Skeletal muscle satellite cell (primary cell): ENCODE measurements around the gene SMIM17.

Experiments used
- H3K27me3 ChIP-seq: 2 replicates; pipeline ENCODE4 v1.7.0; 2013; ENCODE audit warnings: low read length; ENCODE audit not compliant: control insufficient read depth, insufficient read depth
- H3K36me3 ChIP-seq: 2 replicates; pipeline ENCODE4 v1.7.0; 2013; ENCODE audit warnings: mild to moderate bottlenecking, control low read depth, low read length; ENCODE audit not compliant: insufficient read depth
- H3K4me1 ChIP-seq: 2 replicates; pipeline ENCODE4 v1.7.0; 2013; ENCODE audit warnings: low read length; ENCODE audit not compliant: control insufficient read depth, insufficient read depth
- H3K4me2 ChIP-seq: 2 replicates; pipeline ENCODE4 v1.7.0; 2013; ENCODE audit warnings: mild to moderate bottlenecking, low read length
- H3K4me3 ChIP-seq: 2 replicates; pipeline ENCODE4 v1.7.0; 2013; ENCODE audit warnings: low read length
- H3K9ac ChIP-seq: 2 replicates; pipeline ENCODE4 v1.7.0; 2013; ENCODE audit warnings: mild to moderate bottlenecking, low read depth, low read length, moderate library complexity
- H3K9me3 ChIP-seq: replicated peaks from 2 replicates; pipeline ENCODE4 v1.7.0; 2013; ENCODE audit warnings: mild to moderate bottlenecking, control low read depth, low read length

Gene SMIM17

DNA sequence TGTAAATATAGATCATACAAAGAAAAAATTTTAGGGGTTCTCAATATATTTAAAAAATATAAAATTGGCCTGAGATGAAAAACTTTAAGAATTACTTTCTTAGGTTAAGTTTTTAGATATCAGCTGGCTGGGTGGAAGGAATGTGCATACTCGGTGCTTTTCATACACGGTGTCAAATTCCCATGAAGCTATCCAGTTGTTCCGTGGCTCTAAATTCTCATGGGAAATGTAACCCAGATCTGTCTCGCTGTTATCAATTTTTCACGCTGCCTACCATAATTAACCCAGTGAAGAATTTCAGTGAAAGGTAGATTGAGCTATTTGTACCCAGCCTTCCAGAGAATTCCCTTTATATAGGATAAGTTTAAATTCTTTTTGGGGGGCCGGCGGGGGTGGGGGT is 40.2 kb downstream of the SMIM17 start:
- H3K4me2 ChIP-seq = no peak overlapping the region
- no peaks in the 10 kb centered on the region for H3K27me3 ChIP-seq
- no peak overlapping the region for H3K4me3 ChIP-seq
- H3K4me1 ChIP-seq = no peaks in the 10 kb centered on the region
- H3K9ac ChIP-seq = no peak overlapping the region
- H3K9me3 ChIP-seq = peaks cover 4% of the 10 kb centered on the region
- H3K36me3 ChIP-seq = no peaks in the 10 kb centered on the region

DNA sequence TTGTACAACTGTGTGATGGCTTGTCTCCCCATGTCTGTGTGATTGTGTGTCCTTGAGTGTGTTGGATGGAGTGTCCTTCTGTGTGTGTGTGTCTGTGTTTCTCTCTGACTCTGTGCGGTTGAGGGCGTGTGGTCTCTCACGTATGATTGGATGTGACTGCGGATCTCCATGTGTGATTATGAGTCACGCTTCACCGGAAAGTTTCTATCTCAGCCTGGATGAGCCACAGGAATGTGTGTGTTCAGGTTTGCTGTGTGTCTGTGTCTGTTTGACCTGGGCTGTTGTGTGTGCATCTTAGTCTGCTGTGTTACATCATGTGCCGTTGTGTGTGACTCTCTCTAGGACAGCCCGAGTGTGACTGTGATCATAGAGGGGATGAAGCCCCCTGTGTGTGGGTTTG is 44.1 kb downstream of the SMIM17 start:
- Histone ChIP-seq H3K4me1 (no peaks in the 10 kb centered on the region), H3K9ac (no peak overlapping the region), H3K36me3 (no peaks in the 10 kb centered on the region), H3K4me3 (no peak overlapping the region), H3K9me3 (peaks cover 4% of the 10 kb centered on the region), H3K27me3 (no peaks in the 10 kb centered on the region), H3K4me2 (no peak overlapping the region)

DNA sequence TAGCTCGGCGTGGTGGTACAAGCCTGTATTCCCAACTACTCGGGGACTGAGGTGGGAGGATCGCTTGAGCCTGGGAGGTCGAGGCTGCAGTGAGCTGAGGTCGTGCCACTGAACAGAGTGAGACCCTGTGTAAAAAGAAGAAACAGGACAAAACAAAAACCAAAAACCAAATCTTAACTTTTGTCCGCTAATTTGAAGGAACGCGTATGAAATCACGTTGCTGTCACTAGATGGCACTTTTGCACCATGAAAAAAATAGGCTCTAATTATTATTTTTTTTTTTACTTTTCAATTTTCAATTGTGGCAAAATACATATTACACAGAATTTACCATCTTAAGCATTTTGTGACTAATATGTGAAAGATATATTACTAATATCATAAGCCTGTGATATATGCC is 46.2 kb downstream of the SMIM17 start:
- Histone ChIP-seq H3K36me3 (no peaks in the 10 kb centered on the region), H3K4me2 (no peak overlapping the region), H3K4me3 (no peak overlapping the region), H3K27me3 (no peaks in the 10 kb centered on the region), H3K9me3 (peaks cover 9% of the 10 kb centered on the region), H3K4me1 (no peaks in the 10 kb centered on the region), H3K9ac (no peak overlapping the region)

DNA sequence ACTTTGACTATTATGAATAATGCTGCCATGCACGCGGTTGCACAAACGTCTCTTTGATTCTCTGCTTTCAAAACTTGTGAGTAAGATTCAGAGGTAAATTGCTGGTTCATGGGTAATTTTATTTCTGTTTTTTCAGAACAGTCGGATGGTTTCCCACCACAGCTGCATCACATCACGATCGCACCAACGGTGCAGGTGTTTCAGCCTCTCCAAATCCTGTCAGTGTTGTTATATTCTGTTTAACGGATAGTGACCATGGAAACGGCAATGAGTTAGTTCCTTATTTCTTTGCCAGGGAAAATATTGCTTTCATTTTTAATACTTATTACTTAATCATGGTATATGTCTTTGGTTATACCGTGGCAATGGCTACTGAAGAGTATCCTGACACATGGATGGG is 47.7 kb downstream of the SMIM17 start:
- Histone ChIP-seq H3K4me1 (no peaks in the 10 kb centered on the region), H3K27me3 (no peaks in the 10 kb centered on the region), H3K4me3 (no peak overlapping the region), H3K9ac (no peak overlapping the region), H3K36me3 (no peaks in the 10 kb centered on the region), H3K9me3 (peaks cover 9% of the 10 kb centered on the region), H3K4me2 (no peak overlapping the region)

DNA sequence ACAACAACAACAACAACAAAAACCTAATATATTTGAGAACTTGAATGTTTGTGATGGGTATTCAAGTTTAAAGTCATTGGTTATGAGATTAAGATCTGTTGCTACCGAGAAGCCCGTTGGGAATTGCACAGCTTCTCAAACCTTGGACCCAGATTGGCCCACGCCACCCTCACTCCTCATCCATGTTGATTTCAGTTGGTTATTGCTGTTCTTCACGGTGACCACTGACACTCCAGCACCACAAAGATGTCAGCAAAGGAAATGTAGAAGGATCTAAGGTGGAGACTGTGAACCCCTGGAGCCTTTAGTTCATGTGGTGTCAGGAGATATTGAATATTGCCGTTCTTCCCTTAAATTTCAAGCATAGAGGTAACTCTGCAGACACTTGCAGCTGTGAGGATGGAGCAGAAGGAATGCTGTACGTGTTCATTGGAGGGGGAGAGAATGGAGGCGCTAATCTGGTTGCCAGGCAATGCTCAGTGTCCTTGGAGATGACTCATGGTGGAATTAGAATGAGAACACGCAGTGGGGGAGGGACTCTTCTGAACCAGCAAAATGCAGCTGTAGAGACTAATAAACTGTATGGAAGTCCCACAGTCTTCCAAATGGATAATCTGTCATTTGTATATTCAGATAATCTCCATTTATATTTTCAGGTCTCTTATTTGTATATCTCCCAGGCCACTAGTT is 49.4 kb downstream of the SMIM17 start:
- H3K9ac ChIP-seq = no peak overlapping the region
- no peaks in the 10 kb centered on the region for H3K27me3 ChIP-seq
- H3K4me1 ChIP-seq = no peaks in the 10 kb centered on the region
- H3K9me3 ChIP-seq = peaks cover 5% of the 10 kb centered on the region
- no peak overlapping the region for H3K4me2 ChIP-seq
- no peaks in the 10 kb centered on the region for H3K36me3 ChIP-seq
- H3K4me3 ChIP-seq = no peak overlapping the region

DNA sequence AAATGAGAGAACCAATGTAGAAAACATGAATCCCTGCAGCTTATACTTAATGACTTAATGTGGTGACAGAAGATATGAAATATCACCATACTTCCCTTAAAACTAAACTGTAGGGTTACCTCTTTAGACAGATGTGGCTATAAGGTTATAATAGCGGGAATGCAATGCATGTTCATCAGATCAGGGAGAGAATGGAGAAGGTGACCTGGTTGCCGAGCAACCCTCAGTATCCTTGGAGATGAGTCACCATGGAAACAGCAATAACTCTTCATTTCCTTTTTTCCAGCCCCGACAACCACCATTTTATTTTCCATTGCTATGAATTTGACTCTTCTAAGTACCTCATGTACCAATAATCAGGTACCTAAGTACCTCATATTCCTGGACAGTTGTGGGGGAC is 56.6 kb downstream of the SMIM17 start:
- no peak overlapping the region for H3K4me2 ChIP-seq
- no peak overlapping the region for H3K4me3 ChIP-seq
- no peaks in the 10 kb centered on the region for H3K27me3 ChIP-seq
- H3K9me3 ChIP-seq = peaks cover 5% of the 10 kb centered on the region
- H3K36me3 ChIP-seq = no peaks in the 10 kb centered on the region
- H3K4me1 ChIP-seq = no peaks in the 10 kb centered on the region
- H3K9ac ChIP-seq = no peak overlapping the region

DNA sequence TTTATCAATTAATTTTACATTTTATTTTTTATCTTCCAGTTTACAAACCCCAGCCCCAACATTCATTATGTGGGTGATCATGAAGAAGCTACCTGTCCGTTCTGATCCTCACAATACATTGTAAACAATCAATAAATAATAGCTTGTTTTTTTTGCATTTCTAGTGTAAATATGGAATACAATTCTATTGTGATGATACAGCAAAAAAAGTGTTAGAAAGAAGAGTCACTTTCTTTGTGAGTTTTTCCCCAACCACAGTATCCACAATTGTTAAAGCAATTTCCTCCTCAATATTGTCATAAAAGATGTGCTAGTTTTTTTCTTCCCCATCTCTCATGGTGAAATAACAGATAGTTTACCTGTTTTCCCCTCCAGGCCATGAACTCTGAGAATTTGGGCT is 58.9 kb downstream of the SMIM17 start:
- Histone ChIP-seq H3K4me3 (no peak overlapping the region), H3K4me2 (no peak overlapping the region), H3K9ac (no peak overlapping the region), H3K36me3 (no peaks in the 10 kb centered on the region), H3K9me3 (peaks cover 5% of the 10 kb centered on the region), H3K27me3 (no peaks in the 10 kb centered on the region), H3K4me1 (no peaks in the 10 kb centered on the region)

DNA sequence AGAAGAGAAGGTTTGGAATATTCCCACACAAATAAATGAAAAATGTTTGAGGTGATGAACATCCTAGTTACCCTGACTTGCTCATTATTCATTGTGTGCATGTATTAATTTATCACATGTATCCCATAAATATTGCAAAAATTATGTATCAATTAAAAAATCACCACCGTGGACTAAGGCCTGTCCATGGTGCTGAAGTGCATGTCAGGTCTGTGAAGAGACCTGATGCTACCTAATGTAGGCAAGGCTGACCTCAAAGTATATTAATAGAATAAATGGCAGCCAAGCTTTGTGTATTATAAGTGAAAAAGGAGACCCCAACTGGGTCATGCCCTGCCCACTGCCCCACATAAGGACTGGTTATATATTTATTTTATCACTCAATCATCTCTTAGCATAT is 63.0 kb downstream of the SMIM17 start:
- no peak overlapping the region for H3K4me2 ChIP-seq
- no peaks in the 10 kb centered on the region for H3K27me3 ChIP-seq
- H3K9me3 ChIP-seq = peaks cover 6% of the 10 kb centered on the region
- H3K9ac ChIP-seq = no peak overlapping the region
- no peaks in the 10 kb centered on the region for H3K4me1 ChIP-seq
- H3K36me3 ChIP-seq = no peaks in the 10 kb centered on the region
- H3K4me3 ChIP-seq = no peak overlapping the region
